Measurements from ENCODE around the gene ARHGEF26. TPM values are rescaled to one million over a fixed set of nuclear protein-coding genes. Genes with fewer than 3 reads are reported as not detected.

ARHGEF26 gene
- polyA plus RNA-seq, 6 donors from 2014 or later = 0.11 to 0.22 (median 0.14) TPM; not detected in 2

DNA sequence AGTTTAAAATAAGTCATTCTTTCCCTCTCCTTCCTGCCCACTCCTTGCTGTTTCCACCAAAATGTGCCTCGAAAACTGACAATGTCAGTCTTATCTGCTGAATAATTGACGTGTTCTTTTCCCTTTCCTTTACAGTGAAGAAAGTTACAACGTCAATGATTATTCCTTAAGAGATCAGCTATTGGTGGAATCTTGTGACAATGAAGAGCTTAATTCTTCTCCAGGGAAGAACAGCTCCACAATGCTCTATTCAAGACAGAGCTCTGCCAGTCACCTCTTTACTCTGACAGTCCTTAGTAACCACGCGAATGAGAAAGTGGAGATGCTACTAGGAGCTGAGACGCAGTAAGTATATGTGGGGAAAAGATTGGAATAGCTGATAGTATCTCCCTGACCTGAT, 119.0 kb downstream of the ARHGEF26 start:
- H3K27ac Mint-ChIP-seq = no peak overlapping the region

DNA sequence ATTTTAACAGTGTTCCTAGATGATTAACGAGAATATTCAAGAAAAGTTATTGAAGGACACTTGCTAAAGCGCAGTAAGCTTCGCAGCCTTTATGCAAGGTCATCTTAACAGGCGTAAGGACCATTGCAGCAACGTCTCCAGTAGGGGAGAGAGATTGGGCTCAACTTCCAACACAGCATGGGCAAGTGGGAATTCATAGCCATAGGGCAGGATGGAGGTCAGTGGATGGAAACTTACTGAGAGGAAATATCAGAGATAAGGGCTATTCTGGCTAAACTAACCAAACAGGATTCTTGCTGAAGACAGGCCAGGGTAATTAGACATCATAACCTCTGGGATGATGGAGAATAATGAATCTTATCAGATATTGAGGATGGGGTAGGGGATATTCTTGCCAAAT, 120.3 kb downstream of the ARHGEF26 start:
- no peaks in the 10 kb centered on the region for H3K4me1 Mint-ChIP-seq
- DNase-seq = no peak
- peaks cover 0 to 13% (median 12%) of the 10 kb centered on the region in 3 donors for H3K27me3 Mint-ChIP-seq
- no peak overlapping the region for H3K4me3 Mint-ChIP-seq
- ATAC-seq (ENCODE audit: low read depth in 2 of 2) = no peak
- H3K36me3 Mint-ChIP-seq = no peaks in the 10 kb centered on the region
- H3K27ac Mint-ChIP-seq = no peak overlapping the region
- H3K9me3 Mint-ChIP-seq = no peaks in the 10 kb centered on the region

More for the DNA sequence above, 119.0 kb downstream of the ARHGEF26 start:
- Mint-ChIP-seq H3K27me3 (peaks cover 0 to 13% (median 12%) of the 10 kb centered on the region in 3 donors), H3K4me3 (no peak overlapping the region), H3K36me3 (no peaks in the 10 kb centered on the region), H3K9me3 (no peaks in the 10 kb centered on the region), H3K4me1 (no peaks in the 10 kb centered on the region)
- no peak for DNase-seq
- no peak for ATAC-seq (ENCODE audit: low read depth in 2 of 2)

DNA sequence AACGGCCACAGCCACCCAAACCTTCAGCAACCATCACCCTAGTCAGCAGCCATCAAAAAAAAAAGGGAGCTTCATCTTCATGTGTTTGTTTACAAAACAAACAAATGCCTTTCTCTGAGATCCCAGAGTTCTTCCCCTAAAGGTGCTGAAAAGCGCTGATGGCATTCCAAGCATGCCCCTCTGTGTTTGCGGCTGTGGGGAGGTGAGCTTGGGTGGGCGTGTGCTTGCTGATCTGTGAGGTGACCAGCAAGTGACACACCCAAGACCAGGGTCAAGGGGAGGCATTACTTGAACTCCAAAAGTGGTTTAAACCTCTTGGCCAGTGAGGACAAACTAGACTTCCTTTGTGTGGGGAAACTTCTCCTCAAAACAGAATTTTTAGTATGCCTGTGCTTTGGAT, 121.6 kb downstream of the ARHGEF26 start:
- H3K36me3 Mint-ChIP-seq = peaks cover 0 to 11% of the 10 kb centered on the region in 2 donors
- H3K4me3 Mint-ChIP-seq = no peak overlapping the region
- ATAC-seq (ENCODE audit: low read depth in 2 of 2) = no peak
- no peak overlapping the region for H3K27ac Mint-ChIP-seq
- no peaks in the 10 kb centered on the region for H3K4me1 Mint-ChIP-seq
- no peak for DNase-seq
- H3K9me3 Mint-ChIP-seq = no peaks in the 10 kb centered on the region
- H3K27me3 Mint-ChIP-seq = peaks cover 0 to 13% (median 12%) of the 10 kb centered on the region in 3 donors

DNA sequence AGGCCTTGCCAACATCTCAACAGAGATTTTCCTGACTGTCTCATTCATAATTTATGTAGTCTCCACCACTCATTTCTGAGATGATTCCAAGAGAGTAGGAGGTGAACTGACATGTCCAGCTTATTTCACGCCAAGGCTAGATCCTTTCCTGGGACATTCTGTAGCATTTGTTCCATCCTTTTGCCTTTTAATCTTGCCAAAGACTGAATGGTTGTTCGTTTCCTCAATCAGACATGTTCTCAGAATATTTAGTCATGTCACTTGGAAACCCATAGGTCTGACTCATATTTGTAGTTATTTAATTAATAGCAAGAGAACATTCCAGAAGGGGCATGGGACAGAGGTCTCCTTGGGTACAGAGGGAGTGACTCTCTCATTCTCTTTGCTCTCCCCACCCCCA, 122.2 kb downstream of the ARHGEF26 start:
- no peaks in the 10 kb centered on the region for H3K9me3 Mint-ChIP-seq
- H3K27me3 Mint-ChIP-seq = peaks cover 0 to 13% (median 12%) of the 10 kb centered on the region in 3 donors
- H3K4me3 Mint-ChIP-seq = no peak overlapping the region
- H3K4me1 Mint-ChIP-seq = no peaks in the 10 kb centered on the region
- DNase-seq (no peak), ATAC-seq (ENCODE audit: low read depth in 2 of 2) (no peak)
- peaks cover 4 to 11% of the 10 kb centered on the region in 2 donors for H3K36me3 Mint-ChIP-seq
- no peak overlapping the region for H3K27ac Mint-ChIP-seq

DNA sequence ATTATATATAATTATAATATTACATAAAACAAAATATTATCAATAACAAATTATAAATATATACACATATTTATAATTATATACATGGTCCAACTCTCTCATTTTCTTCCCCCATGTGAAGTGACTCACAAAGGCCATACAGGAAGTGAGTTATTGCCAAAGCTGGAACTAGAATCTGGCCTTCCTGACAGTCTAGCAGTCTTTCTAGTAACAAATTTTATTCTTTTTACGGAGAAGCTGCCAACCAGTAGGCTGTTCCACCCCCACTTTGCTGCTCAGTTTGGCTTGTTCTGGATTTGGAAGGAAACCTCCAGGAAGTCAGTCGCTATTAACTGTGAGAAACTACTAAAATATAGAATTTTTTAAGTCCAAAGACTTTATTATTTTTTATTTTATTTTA, 123.5 kb downstream of the ARHGEF26 start:
- H3K36me3 Mint-ChIP-seq = peaks cover 9 to 11% of the 10 kb centered on the region in 2 donors
- DNase-seq (no peak), ATAC-seq (ENCODE audit: low read depth in 2 of 2) (no peak)
- H3K9me3 Mint-ChIP-seq = no peaks in the 10 kb centered on the region
- H3K4me3 Mint-ChIP-seq = no peak overlapping the region
- H3K27me3 Mint-ChIP-seq = peaks cover 0 to under 1% (median under 1%) of the 10 kb centered on the region in 3 donors
- no peaks in the 10 kb centered on the region for H3K4me1 Mint-ChIP-seq
- no peak overlapping the region for H3K27ac Mint-ChIP-seq

DNA sequence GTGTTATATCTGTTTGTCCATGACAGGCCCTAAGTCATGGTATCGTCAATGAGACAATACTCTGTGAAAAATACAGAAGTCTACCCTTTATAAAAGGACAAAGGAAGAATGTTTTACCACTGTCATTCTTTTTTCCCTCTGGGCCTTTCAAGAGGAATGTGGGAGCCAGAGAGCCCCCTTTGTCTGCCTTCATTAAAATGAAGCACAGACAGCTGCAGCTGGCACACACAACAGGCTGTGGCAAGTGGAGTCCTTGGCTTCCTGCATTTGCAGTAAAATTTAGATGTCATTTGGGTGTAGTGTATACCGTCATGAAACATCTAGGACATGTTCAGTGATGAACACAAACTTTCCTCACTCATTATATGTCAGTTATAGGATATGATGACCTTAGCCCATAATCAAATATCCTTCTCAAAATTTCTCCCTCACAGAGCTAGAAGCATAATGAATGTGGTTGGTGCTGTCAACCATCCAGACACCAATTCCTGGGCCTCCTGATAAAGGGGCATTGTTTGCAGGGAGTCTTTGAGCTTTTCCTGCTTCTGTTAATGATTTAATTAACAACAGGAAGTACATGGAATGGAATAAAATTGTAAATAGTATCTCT, 126.7 kb downstream of the ARHGEF26 start:
- H3K9me3 Mint-ChIP-seq = no peaks in the 10 kb centered on the region
- H3K4me1 Mint-ChIP-seq = peaks cover 0 to 2% (median 2%) of the 10 kb centered on the region in 3 donors
- DNase-seq = no peak
- ATAC-seq (ENCODE audit: low read depth in 2 of 2) = no peak
- no peak overlapping the region for H3K27ac Mint-ChIP-seq
- no peak overlapping the region for H3K4me3 Mint-ChIP-seq
- peaks cover 23 to 24% of the 10 kb centered on the region in 2 donors for H3K36me3 Mint-ChIP-seq
- no peaks in the 10 kb centered on the region for H3K27me3 Mint-ChIP-seq

DNA sequence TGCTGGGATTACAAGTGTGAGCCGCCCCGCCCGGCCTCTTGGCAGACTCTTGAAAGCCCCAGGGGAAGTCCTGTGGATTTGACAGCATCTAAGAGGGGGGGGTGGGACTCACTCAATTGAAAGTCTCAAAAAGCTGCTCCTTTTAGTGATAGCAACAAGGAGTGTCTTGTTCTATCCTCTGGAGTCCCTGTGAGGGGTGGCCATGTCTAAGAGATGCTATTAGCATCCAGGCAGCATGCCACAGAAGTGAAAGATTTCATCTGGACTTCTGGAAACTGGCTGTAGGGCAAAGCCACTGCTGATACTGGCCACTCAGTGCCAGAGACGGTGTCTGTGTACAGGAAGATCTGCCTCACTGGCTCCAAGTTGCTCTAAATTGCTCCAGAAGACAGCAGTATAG, 129.1 kb downstream of the ARHGEF26 start:
- no peak overlapping the region for H3K4me3 Mint-ChIP-seq
- no peak for ATAC-seq (ENCODE audit: low read depth in 2 of 2)
- no peaks in the 10 kb centered on the region for H3K27me3 Mint-ChIP-seq
- H3K9me3 Mint-ChIP-seq = no peaks in the 10 kb centered on the region
- H3K27ac Mint-ChIP-seq = no peak overlapping the region
- peaks cover 24 to 31% of the 10 kb centered on the region in 2 donors for H3K36me3 Mint-ChIP-seq
- DNase-seq = no peak
- peaks cover 0 to 5% (median 3%) of the 10 kb centered on the region in 3 donors for H3K4me1 Mint-ChIP-seq

DNA sequence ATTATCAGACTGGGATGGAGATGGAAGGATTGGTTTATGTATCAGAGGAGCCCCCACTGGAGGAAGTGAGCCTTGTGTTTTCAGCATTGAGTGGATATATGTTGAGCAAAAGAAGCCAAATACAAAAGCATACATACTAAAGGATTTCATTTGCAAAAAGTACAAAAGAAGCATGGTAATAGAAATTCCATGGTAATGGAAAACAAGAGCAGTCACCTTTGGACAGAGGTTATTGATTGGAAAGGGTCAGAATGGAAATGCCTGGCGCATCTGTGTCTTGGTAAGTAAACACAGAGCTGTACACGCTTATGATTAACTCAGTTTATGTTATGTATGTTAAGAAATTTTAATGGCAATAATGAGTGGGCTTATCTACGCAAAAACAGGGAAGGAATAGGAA, 130.4 kb downstream of the ARHGEF26 start:
- H3K4me1 Mint-ChIP-seq = peaks cover 0 to 5% (median 3%) of the 10 kb centered on the region in 3 donors
- ATAC-seq (ENCODE audit: low read depth in 2 of 2) (no peak), DNase-seq (no peak)
- H3K36me3 Mint-ChIP-seq = peaks cover 24 to 39% of the 10 kb centered on the region in 2 donors
- H3K4me3 Mint-ChIP-seq = no peak overlapping the region
- H3K27ac Mint-ChIP-seq = peak overlapping the region in 1 of 6 donors; percentile 40
- H3K27me3 Mint-ChIP-seq = no peaks in the 10 kb centered on the region
- H3K9me3 Mint-ChIP-seq = no peaks in the 10 kb centered on the region

DNA sequence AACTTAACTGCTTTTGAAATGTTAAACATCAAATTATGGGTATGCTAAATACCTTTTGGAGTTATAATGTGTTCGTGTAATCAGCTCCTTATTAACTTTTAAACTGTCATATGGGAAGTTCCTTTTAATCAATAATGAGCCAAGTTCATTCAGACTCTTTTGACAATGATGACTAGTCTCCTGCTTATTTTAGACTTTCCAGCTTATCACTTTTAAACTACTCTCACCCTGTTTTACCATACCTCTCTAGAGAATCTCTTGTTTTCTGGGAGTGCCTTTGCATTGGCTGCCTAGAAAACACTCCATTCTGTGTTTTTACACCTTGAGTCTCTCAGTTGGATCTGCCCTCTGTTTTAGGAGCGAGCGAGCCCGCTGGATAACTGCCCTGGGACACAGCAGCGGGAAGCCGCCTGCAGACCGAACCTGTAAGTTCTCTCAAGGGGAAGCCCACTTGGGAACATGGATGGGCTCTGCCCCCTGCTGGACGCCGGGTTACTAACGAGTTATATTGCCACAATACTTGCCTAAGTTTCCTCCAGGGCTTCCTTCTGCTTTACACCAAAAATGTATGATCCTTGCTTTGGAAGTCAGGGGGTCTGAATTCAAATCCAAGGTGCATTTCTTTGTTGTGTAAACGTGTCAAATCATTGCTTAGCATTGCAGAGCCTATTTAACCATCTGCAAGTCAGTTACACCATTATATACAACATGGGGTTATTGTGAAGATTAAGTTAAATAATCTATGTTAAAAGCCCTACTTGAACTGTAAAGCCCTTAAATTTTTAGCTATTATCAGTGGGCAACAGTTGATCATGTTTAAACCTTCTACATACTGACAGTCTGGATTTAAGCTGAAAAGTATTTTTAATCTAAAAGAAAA, 131.8 kb downstream of the ARHGEF26 start:
- H3K36me3 Mint-ChIP-seq = peaks cover 27 to 38% of the 10 kb centered on the region in 2 donors
- H3K4me1 Mint-ChIP-seq = peaks cover 0 to 5% (median 3%) of the 10 kb centered on the region in 3 donors
- ATAC-seq (ENCODE audit: low read depth in 2 of 2) (peak in 1 of 2 donors; percentile 72), DNase-seq (peak; percentile 46)
- H3K27ac Mint-ChIP-seq = peak overlapping the region in 3 of 6 donors; percentile 19 to 83 (median 20)
- H3K9me3 Mint-ChIP-seq = no peaks in the 10 kb centered on the region
- H3K27me3 Mint-ChIP-seq = no peaks in the 10 kb centered on the region
- peak overlapping the region in 1 of 8 donors; percentile 66 for H3K4me3 Mint-ChIP-seq

DNA sequence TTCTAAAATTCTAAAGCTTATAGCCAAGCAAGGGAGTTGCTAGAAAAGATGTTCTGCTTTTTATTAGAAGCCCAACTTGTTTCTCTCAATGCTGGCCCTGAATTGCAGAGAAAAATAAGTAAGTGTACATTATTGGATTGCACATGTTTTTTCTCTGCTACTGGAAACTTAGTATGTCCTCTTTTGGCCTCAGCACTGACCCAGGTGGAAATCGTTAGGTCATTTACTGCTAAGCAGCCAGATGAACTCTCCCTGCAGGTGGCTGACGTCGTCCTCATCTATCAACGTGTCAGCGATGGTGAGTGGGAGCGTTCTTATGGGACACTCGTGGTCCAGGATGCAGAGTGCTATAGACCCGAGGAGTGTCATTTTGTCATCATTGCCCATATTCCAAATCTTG, 133.3 kb downstream of the ARHGEF26 start:
- no peak for ATAC-seq (ENCODE audit: low read depth in 2 of 2)
- no peak for DNase-seq
- no peaks in the 10 kb centered on the region for H3K27me3 Mint-ChIP-seq
- H3K9me3 Mint-ChIP-seq = peaks cover 0 to 3% (median 0%) of the 10 kb centered on the region in 7 donors
- peaks cover 0 to 5% (median 3%) of the 10 kb centered on the region in 3 donors for H3K4me1 Mint-ChIP-seq
- no peak overlapping the region for H3K4me3 Mint-ChIP-seq
- peaks cover 32 to 50% of the 10 kb centered on the region in 2 donors for H3K36me3 Mint-ChIP-seq
- peak overlapping the region in 1 of 6 donors; percentile 20 for H3K27ac Mint-ChIP-seq

DNA sequence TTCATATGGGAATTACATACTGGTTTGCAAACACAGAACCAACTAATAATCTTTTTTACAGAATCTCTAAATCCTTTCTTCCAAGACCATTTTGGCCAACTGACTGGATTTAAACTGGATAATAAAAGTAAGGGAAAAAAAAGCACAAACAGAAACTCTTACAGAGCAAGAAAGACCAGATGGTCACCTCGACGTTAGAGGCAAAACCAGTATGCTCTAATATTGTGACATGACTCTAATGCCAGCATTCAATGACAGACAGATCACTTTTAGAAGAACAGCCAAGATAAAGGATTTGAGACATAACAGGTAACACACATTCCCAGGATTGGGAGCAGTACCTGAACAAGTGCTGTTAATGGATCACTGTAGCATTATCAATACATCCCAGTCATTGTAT, 152.2 kb downstream of the ARHGEF26 start:
- no peak for ATAC-seq (ENCODE audit: low read depth in 2 of 2)
- Mint-ChIP-seq H3K27ac (peak overlapping the region in 2 of 6 donors; percentile 11 to 69), H3K4me3 (no peak overlapping the region), H3K27me3 (no peaks in the 10 kb centered on the region), H3K4me1 (peaks cover 0 to 5% (median 5%) of the 10 kb centered on the region in 3 donors), H3K36me3 (peaks cover 24 to 32% of the 10 kb centered on the region in 2 donors), H3K9me3 (peaks cover 0 to 2% (median 0%) of the 10 kb centered on the region in 7 donors)
- DNase-seq = no peak

DNA sequence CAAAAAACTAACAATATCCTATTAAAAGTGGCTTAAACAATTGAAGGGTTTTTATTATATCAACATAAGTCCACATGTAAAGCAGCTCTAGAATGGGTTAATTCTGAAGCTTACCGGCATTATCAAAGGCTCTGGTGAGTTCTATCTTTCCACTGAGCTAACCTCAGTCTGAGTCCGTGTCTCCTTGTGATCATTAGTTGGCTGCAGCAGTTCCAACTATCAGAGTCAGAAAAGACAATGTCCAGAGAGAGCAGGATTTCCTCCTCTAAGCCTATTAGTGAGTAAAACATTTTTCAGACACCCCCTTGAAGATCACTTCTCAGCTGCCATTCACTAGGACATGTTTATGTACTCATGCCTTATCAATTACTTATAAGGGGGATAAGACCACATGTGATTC, 153.2 kb downstream of the ARHGEF26 start:
- Mint-ChIP-seq H3K4me3 (no peak overlapping the region), H3K36me3 (peaks cover 20 to 24% of the 10 kb centered on the region in 2 donors), H3K4me1 (peaks cover 0 to 5% (median 3%) of the 10 kb centered on the region in 3 donors)

DNA sequence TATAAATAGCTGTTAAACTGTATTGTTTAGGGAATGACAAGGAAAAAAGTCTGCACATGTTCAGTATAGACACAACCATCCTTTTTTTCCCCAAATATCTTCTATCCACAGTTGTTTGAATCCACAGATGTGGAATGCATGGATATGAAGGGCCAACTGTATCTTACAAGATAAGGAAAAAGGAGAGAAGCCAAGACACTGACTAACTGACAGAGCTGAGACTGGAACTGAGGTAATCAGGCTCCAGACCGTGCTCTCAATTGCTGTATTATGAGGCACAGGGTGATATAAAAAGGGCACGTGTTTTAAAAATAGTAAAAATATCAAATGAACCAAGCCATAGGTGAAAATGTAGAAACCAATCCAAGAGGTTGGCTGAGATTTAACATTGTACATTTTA, 154.1 kb downstream of the ARHGEF26 start:
- no peaks in the 10 kb centered on the region for H3K27me3 Mint-ChIP-seq
- no peaks in the 10 kb centered on the region for H3K9me3 Mint-ChIP-seq
- H3K27ac Mint-ChIP-seq = peak overlapping the region in 4 of 6 donors; percentile 2 to 56 (median 10)
- no peak for ATAC-seq (ENCODE audit: low read depth in 2 of 2)
- peaks cover 0 to 5% (median 3%) of the 10 kb centered on the region in 3 donors for H3K4me1 Mint-ChIP-seq
- H3K36me3 Mint-ChIP-seq = peaks cover 20 to 26% of the 10 kb centered on the region in 2 donors
- H3K4me3 Mint-ChIP-seq = no peak overlapping the region
- DNase-seq = no peak

More for the DNA sequence above, 153.2 kb downstream of the ARHGEF26 start:
- DNase-seq (no peak), ATAC-seq (ENCODE audit: low read depth in 2 of 2) (no peak)
- Mint-ChIP-seq H3K27ac (peak overlapping the region in 1 of 6 donors; percentile 65), H3K27me3 (no peaks in the 10 kb centered on the region), H3K9me3 (no peaks in the 10 kb centered on the region)
